Thymus (tissue), 11 donors: Measurements from ENCODE around the gene UNCX. TPM values are rescaled to one million over a fixed set of nuclear protein-coding genes. Genes with fewer than 3 reads are reported as not detected.

Experiments
- DNase-seq, 9 donors: peaks; one replicate each; pipeline ENCODE4 v3.0.0-alpha.2; 2013; ENCODE audit warnings: low spot score in 9 of 9, low read depth in 6 of 9, missing footprints in 1 of 9
- H3K27ac ChIP-seq, 2 donors: one replicate each; pipeline ENCODE4 v1.5.1; 2013; ENCODE audit warnings: control low read depth in 1 of 2, low read depth in 1 of 2, low read length in 1 of 2, mild to moderate bottlenecking in 1 of 2, moderate library complexity in 1 of 2
- H3K27me3 ChIP-seq, 2 donors: one replicate each; pipeline ENCODE4 v1.5.1; 2013; ENCODE audit warnings: low read length in 1 of 2; ENCODE audit not compliant: control insufficient read depth in 2 of 2, insufficient read depth in 1 of 2
- H3K36me3 ChIP-seq, 2 donors: one replicate each; pipeline ENCODE4 v1.5.1; 2013; ENCODE audit warnings: low read length in 1 of 2, mild to moderate bottlenecking in 1 of 2, moderate library complexity in 1 of 2; ENCODE audit not compliant: control insufficient read depth in 2 of 2, insufficient read depth in 2 of 2
- H3K4me1 ChIP-seq, 2 donors: one replicate each; pipeline ENCODE4 v1.5.1; 2013; ENCODE audit warnings: low read length in 2 of 2; ENCODE audit not compliant: control insufficient read depth in 2 of 2, insufficient read depth in 2 of 2
- H3K4me3 ChIP-seq, 2 donors: one replicate each; pipeline ENCODE4 v1.5.1; 2013; ENCODE audit warnings: low read length in 2 of 2, control low read depth in 1 of 2, mild to moderate bottlenecking in 1 of 2
- H3K9me3 ChIP-seq, 2 donors: one replicate each; pipeline ENCODE4 v1.5.1; 2013; ENCODE audit warnings: low read length in 1 of 2, mild to moderate bottlenecking in 1 of 2; ENCODE audit not compliant: control insufficient read depth in 2 of 2, insufficient read depth in 1 of 2
- WGBS: extraction: QIAGEN DNeasy Blood & Tissue Kit; methylation state at CpG from one replicate; pipeline ENCODE4 v1.1.7; 2013; 5-methylcytosine and 5-hydroxymethylcytosine counted together
- polyA plus RNA-seq: library from polyadenylated mRNA; stranded (reverse); fragments of 200-250 nt; gene quantifications from one replicate; pipeline ENCODE4 v1.2.3, GENCODE V29; 2013
- total RNA-seq: library from RNA; stranded (reverse); fragments of 120-200 nt; gene quantifications from one replicate; pipeline ENCODE4 v1.2.4, GENCODE V29; 2013
- donor health status: healthy.

Gene UNCX
- total and polyA plus RNA-seq, 2 donors: 0.05 to 0.07 TPM

- no peak overlapping the region for H3K4me3 ChIP-seq
- H3K36me3 ChIP-seq: no peaks in the 10 kb centered on the region
- 88% methylated on average over 20 of the region's 20 CpGs for WGBS
- H3K4me1 ChIP-seq: no peaks in the 10 kb centered on the region
- no peaks in the 10 kb centered on the region for H3K9me3 ChIP-seq
- H3K27ac ChIP-seq: no peak overlapping the region
- no peak for DNase-seq
- H3K27me3 ChIP-seq: peaks cover 12 to 41% of the 10 kb centered on the region in 2 donors
Observed at GRCh38 chr7:1284743-1285458, 52.2 kb downstream of the UNCX start.

- H3K36me3 ChIP-seq: no peaks in the 10 kb centered on the region
- no peak overlapping the region for H3K4me3 ChIP-seq
- no peaks in the 10 kb centered on the region for H3K9me3 ChIP-seq
- peaks cover 0 to 6% of the 10 kb centered on the region in 2 donors for H3K4me1 ChIP-seq
- no peak overlapping the region for H3K27ac ChIP-seq
- WGBS: 90% methylated on average over 39 of the region's 39 CpGs
- no peak for DNase-seq
- peaks cover 16 to 49% of the 10 kb centered on the region in 2 donors for H3K27me3 ChIP-seq
Observed at GRCh38 chr7:1285556-1286301, 53.1 kb downstream of the UNCX start.

Other genes starting within 250 kb of the UNCX start
- 0.09 TPM for gene CYP2W1, start 249.7 kb upstream of the UNCX start, total RNA-seq
- 0.48 TPM for gene CYP2W1, start 249.7 kb upstream of the UNCX start, polyA plus RNA-seq
- 2.7 TPM for gene GPR146, start 188.3 kb upstream of the UNCX start, total RNA-seq
- gene GPR146, start 188.3 kb upstream of the UNCX start, polyA plus RNA-seq: 12.6 TPM
- gene GPER1, start 144.8 kb upstream of the UNCX start, total RNA-seq: 0.99 TPM
- gene GPER1, start 144.8 kb upstream of the UNCX start, polyA plus RNA-seq: 3.4 TPM
- 18.8 TPM for gene ZFAND2A, start 72.7 kb upstream of the UNCX start, total RNA-seq
- 34.9 TPM for gene ZFAND2A, start 72.7 kb upstream of the UNCX start, polyA plus RNA-seq
- 13.5 TPM for gene MICALL2, start 226.6 kb downstream of the UNCX start, total RNA-seq
- gene MICALL2, start 226.6 kb downstream of the UNCX start, polyA plus RNA-seq: 44.2 TPM